H9 (cell line): ENCODE data around the gene STN1. TPM values are rescaled to one million over a fixed set of nuclear protein-coding genes. Genes with fewer than 3 reads are reported as not detected.

Experiments used
- DNase-seq: peaks from one replicate; pipeline ENCODE4 v3.0.0-alpha.2; 2017
- H2AFZ ChIP-seq: one replicate; pipeline ENCODE4 v1.6.1; 2013; ENCODE audit warnings: mild to moderate bottlenecking, low read length, control low read depth, moderate library complexity
- H2AK5ac ChIP-seq: 2 replicates; pipeline ENCODE4 v1.6.1; 2013; ENCODE audit warnings: low read length, control low read depth, mixed read lengths; ENCODE audit not compliant: insufficient read length
- H2BK120ac ChIP-seq: one replicate; pipeline ENCODE4 v1.6.1; 2013; ENCODE audit warnings: low read depth, mild to moderate bottlenecking, low read length, control low read depth, inconsistent platforms; ENCODE audit not compliant: poor library complexity, severe bottlenecking
- H2BK12ac ChIP-seq: 2 replicates; pipeline ENCODE4 v1.6.1; 2013; ENCODE audit warnings: low read length, control low read depth, mixed read lengths, low read depth; ENCODE audit not compliant: insufficient read length
- H2BK15ac ChIP-seq: 2 replicates; pipeline ENCODE4 v1.6.1; 2013; ENCODE audit warnings: low read depth, low read length, control low read depth
- H2BK20ac ChIP-seq: one replicate; pipeline ENCODE4 v1.6.1; 2013; ENCODE audit warnings: low read depth, mild to moderate bottlenecking, low read length, control low read depth, inconsistent platforms; ENCODE audit not compliant: poor library complexity, severe bottlenecking
- H2BK5ac ChIP-seq: 2 replicates; pipeline ENCODE4 v1.6.1; 2013; ENCODE audit warnings: low read length, control low read depth, mixed read lengths; ENCODE audit not compliant: insufficient read length
- H3K14ac ChIP-seq: 2 replicates; pipeline ENCODE4 v1.6.1; 2013; ENCODE audit warnings: low read length, control low read depth; ENCODE audit not compliant: insufficient read depth
- H3K18ac ChIP-seq: 2 replicates; pipeline ENCODE4 v1.6.1; 2013; ENCODE audit warnings: low read depth, mild to moderate bottlenecking, mixed read lengths, low read length, control low read depth; ENCODE audit not compliant: insufficient read length
- H3K23ac ChIP-seq: 2 replicates; pipeline ENCODE4 v1.6.1; 2013; ENCODE audit warnings: low read length, control low read depth, mixed read lengths, low read depth; ENCODE audit not compliant: insufficient read length
- H3K23me2 ChIP-seq: 2 replicates; pipeline ENCODE4 v1.6.1; 2013; ENCODE audit warnings: low read depth, mild to moderate bottlenecking, mixed read lengths, low read length, control low read depth; ENCODE audit not compliant: insufficient read length, poor library complexity, severe bottlenecking
- H3K27ac ChIP-seq: 2 replicates; pipeline ENCODE4 v1.5.1; 2013; ENCODE audit warnings: low read length, control low read depth, mixed read lengths, low read depth; ENCODE audit not compliant: insufficient read length
- H3K27me3 ChIP-seq: 2 replicates; pipeline ENCODE4 v1.6.1; 2013; ENCODE audit warnings: low read length, control low read depth, inconsistent platforms; ENCODE audit not compliant: insufficient read depth
- H3K4ac ChIP-seq: 2 replicates; pipeline ENCODE4 v1.6.1; 2013; ENCODE audit warnings: low read depth, mild to moderate bottlenecking, control low read depth, inconsistent platforms, low read length, moderate library complexity
- H3K4me1 ChIP-seq: 2 replicates; pipeline ENCODE4 v1.6.1; 2013; ENCODE audit warnings: low read length, control low read depth, inconsistent platforms; ENCODE audit not compliant: insufficient read depth
- H3K4me2 ChIP-seq: 2 replicates; pipeline ENCODE4 v1.6.1; 2013; ENCODE audit warnings: low read length, control low read depth, mixed read lengths; ENCODE audit not compliant: insufficient read length, insufficient read depth
- H3K56ac ChIP-seq: 2 replicates; pipeline ENCODE4 v1.6.1; 2013; ENCODE audit warnings: low read depth, mild to moderate bottlenecking, mixed read lengths, low read length, control low read depth; ENCODE audit not compliant: insufficient read length
- H3K79me1 ChIP-seq: 2 replicates; pipeline ENCODE4 v1.6.1; 2013; ENCODE audit warnings: low read depth, mild to moderate bottlenecking, moderate library complexity, low read length, control low read depth, inconsistent platforms; ENCODE audit not compliant: insufficient read depth, poor library complexity, severe bottlenecking
- H3K79me2 ChIP-seq: 2 replicates; pipeline ENCODE4 v1.6.1; 2013; ENCODE audit warnings: low read length, control low read depth, inconsistent platforms; ENCODE audit not compliant: insufficient read depth
- H3K9ac ChIP-seq: 2 replicates; pipeline ENCODE4 v1.6.1; 2013; ENCODE audit warnings: low read length, control low read depth, mixed read lengths; ENCODE audit not compliant: insufficient read length; ENCODE audit errors: extremely low read depth
- H3K9me3 ChIP-seq: one replicate; pipeline ENCODE4 v1.6.1; 2013; ENCODE audit warnings: low read depth, low read length, inconsistent platforms; ENCODE audit not compliant: control insufficient read depth
- H3T11ph ChIP-seq: one replicate; pipeline ENCODE4 v1.6.1; 2013; ENCODE audit warnings: mild to moderate bottlenecking, low read length, control low read depth, inconsistent platforms
- H4K20me1 ChIP-seq: one replicate; pipeline ENCODE4 v1.6.1; 2013; ENCODE audit not compliant: control insufficient read depth, insufficient read length, insufficient read depth
- H4K5ac ChIP-seq: 2 replicates; pipeline ENCODE4 v1.6.1; 2013; ENCODE audit warnings: low read depth, mild to moderate bottlenecking, mixed read lengths, low read length, control low read depth; ENCODE audit not compliant: insufficient read length
- H4K8ac ChIP-seq: replicated peaks from 2 replicates; pipeline ENCODE4 v1.6.1; 2013; ENCODE audit warnings: low read length, control low read depth, mixed read lengths, low read depth; ENCODE audit not compliant: insufficient read length
- H4K91ac ChIP-seq: 2 replicates; pipeline ENCODE4 v1.6.1; 2013; ENCODE audit warnings: low read depth, mild to moderate bottlenecking, moderate library complexity, mixed read lengths, low read length, control low read depth; ENCODE audit not compliant: insufficient read length
- H3K27ac Mint-ChIP-seq, 3 experiments: 2 replicates in 2 of 3; 3 replicates in 1 of 3; pipeline ENCODE4 v1.8.0; 2020 to 2021; ENCODE audit warnings: mixed read lengths in 3 of 3, mild to moderate bottlenecking in 1 of 3, moderate library complexity in 1 of 3
- H3K27me3 Mint-ChIP-seq: 2 replicates; pipeline ENCODE4 v1.8.0; 2021; ENCODE audit warnings: low read depth, mild to moderate bottlenecking, moderate library complexity, mixed read lengths
- H3K36me3 Mint-ChIP-seq, 3 experiments: 2 replicates in 2 of 3; 3 replicates in 1 of 3; pipeline ENCODE4 v1.8.0; 2020 to 2021; ENCODE audit warnings: low read depth in 3 of 3, mixed read lengths in 3 of 3; ENCODE audit not compliant: insufficient read depth in 1 of 3
- H3K4me1 Mint-ChIP-seq, 2 experiments: 2 replicates each; pipeline ENCODE4 v1.8.0; 2020; ENCODE audit warnings: mixed read lengths in 2 of 2
- H3K4me3 Mint-ChIP-seq, 2 experiments: 2 replicates in 1 of 2; 3 replicates in 1 of 2; pipeline ENCODE4 v1.8.0; 2020 to 2021; ENCODE audit warnings: mild to moderate bottlenecking in 2 of 2, mixed read lengths in 2 of 2, moderate library complexity in 1 of 2
- H3K9me3 Mint-ChIP-seq, 2 experiments: 2 replicates in 1 of 2; 3 replicates in 1 of 2; pipeline ENCODE4 v1.8.0; 2020; ENCODE audit warnings: mild to moderate bottlenecking in 2 of 2, mixed read lengths in 2 of 2, moderate library complexity in 1 of 2
- WGBS: extraction: QIAGEN DNeasy Blood & Tissue Kit; methylation state at CpG from one replicate; pipeline ENCODE4 v1.1.7; 2013; ENCODE audit warnings: missing lambda C conversion rate, low lambda C conversion rate, mixed read lengths; ENCODE audit not compliant: insufficient read length; ENCODE audit errors: extremely low coverage; 5-methylcytosine and 5-hydroxymethylcytosine counted together
- total RNA-seq: library from RNA; stranded (reverse); gene quantifications from 2 replicates; pipeline ENCODE4 v1.2.1, GENCODE V29; 2021
- TF ChIP-seq, protein P1 (sequence below): fragments of 200-600 bp; sonication (generic); conservative IDR thresholded peaks from 3 replicates; pipeline ENCODE4 v1.8.0; 2021; ENCODE audit warnings: antibody characterized with exemption, mild to moderate bottlenecking

Gene STN1
- total RNA-seq, 1 experiment from 2014 or later: 11.3 TPM

DNA sequence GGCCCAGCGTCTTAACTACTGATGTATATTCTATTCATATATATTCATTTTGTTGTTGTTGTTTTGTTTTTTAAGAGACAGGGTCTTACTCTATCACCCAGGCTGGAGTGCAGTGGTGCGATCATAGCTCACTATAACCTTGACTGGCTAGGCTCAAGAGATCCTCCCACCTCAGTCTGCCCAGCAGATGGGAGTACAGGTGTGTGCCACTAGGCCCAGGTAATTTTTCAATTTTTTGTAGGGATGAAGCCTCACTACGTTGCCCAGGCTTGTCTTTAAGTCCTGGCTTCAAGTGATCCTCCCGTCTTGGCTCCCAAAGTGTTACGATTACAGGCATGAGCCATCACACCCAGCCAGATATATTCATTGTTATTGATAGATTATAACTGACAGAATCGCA, 12.9 kb upstream of the STN1 start:
- no peaks in the 10 kb centered on the region; the same call in 1 of the 2 replicates for H3K4me1 ChIP-seq
- no peak overlapping the region for H3K23ac ChIP-seq
- TF ChIP-seq, protein P1, sequence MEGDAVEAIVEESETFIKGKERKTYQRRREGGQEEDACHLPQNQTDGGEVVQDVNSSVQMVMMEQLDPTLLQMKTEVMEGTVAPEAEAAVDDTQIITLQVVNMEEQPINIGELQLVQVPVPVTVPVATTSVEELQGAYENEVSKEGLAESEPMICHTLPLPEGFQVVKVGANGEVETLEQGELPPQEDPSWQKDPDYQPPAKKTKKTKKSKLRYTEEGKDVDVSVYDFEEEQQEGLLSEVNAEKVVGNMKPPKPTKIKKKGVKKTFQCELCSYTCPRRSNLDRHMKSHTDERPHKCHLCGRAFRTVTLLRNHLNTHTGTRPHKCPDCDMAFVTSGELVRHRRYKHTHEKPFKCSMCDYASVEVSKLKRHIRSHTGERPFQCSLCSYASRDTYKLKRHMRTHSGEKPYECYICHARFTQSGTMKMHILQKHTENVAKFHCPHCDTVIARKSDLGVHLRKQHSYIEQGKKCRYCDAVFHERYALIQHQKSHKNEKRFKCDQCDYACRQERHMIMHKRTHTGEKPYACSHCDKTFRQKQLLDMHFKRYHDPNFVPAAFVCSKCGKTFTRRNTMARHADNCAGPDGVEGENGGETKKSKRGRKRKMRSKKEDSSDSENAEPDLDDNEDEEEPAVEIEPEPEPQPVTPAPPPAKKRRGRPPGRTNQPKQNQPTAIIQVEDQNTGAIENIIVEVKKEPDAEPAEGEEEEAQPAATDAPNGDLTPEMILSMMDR: no peak
- H3K23me2 ChIP-seq: no peaks in the 10 kb centered on the region
- no peaks in the 10 kb centered on the region for H3K79me2 ChIP-seq
- no peak for DNase-seq
- H2AFZ ChIP-seq: no peak overlapping the region
- H3K9me3 Mint-ChIP-seq: peaks cover 0 to 2% of the 10 kb centered on the region in 2 experiments; a peak in 1 of 5 replicates
- H4K91ac ChIP-seq: no peak overlapping the region
- H3K9me3 ChIP-seq: no peaks in the 10 kb centered on the region
- no peak overlapping the region for H3K4me2 ChIP-seq
- no peak overlapping the region for H2BK20ac ChIP-seq
- H4K20me1 ChIP-seq: no peaks in the 10 kb centered on the region
- H3K27ac Mint-ChIP-seq: no peak overlapping the region
- no peaks in the 10 kb centered on the region; the same call in 1 of the 2 replicates for H3K27me3 Mint-ChIP-seq
- H3K9ac ChIP-seq: no peak overlapping the region
- H3K4ac ChIP-seq: no peak overlapping the region
- no peak overlapping the region for H2BK120ac ChIP-seq
- H3K36me3 Mint-ChIP-seq: no peaks in the 10 kb centered on the region
- H3T11ph ChIP-seq: no peak overlapping the region
- H2BK12ac ChIP-seq: no peak overlapping the region
- no peak overlapping the region for H3K27ac ChIP-seq
- no peak overlapping the region for H4K8ac ChIP-seq
- no peak overlapping the region for H3K18ac ChIP-seq
- no peak overlapping the region for H3K14ac ChIP-seq
- no peak overlapping the region for H4K5ac ChIP-seq
- no peaks in the 10 kb centered on the region for H3K27me3 ChIP-seq
- H3K79me1 ChIP-seq: no peaks in the 10 kb centered on the region
- H3K56ac ChIP-seq: no peak overlapping the region
- H2AK5ac ChIP-seq: no peak overlapping the region
- WGBS: no CpG with 5 or more reads among the region's 6 CpGs
- H2BK15ac ChIP-seq: no peak overlapping the region
- no peak overlapping the region for H3K4me3 Mint-ChIP-seq
- H3K4me1 Mint-ChIP-seq: peaks cover 14 to 18% of the 10 kb centered on the region in 2 experiments
- no peak overlapping the region for H2BK5ac ChIP-seq
